ENCODE measurements around the gene MSANTD3. TPM values are rescaled to one million over a fixed set of nuclear protein-coding genes. Genes with fewer than 3 reads are reported as not detected.

MSANTD3 gene
- total RNA-seq, 1 experiment from 2014 or later, result 35.7 TPM

- Histone ChIP-seq H3K4me1 (ENCODE audit: insufficient read depth, low read length) (no peaks in the 10 kb centered on the region), H3K9me3 (ENCODE audit: control insufficient read depth, low read depth, low read length) (no peaks in the 10 kb centered on the region), H3K79me2 (ENCODE audit: insufficient read depth, low read length) (no peaks in the 10 kb centered on the region), H3K27ac (ENCODE audit: insufficient read length, low read depth, low read length) (no peak overlapping the region), H2BK15ac (ENCODE audit: low read depth, low read length) (no peak overlapping the region), H3K56ac (ENCODE audit: insufficient read length, low read depth, low read length) (no peak overlapping the region), H4K8ac (replicated peaks; ENCODE audit: insufficient read length, low read depth, low read length) (no peak overlapping the region), H3K4me2 (ENCODE audit: insufficient read depth, insufficient read length, low read length) (no peak overlapping the region), H4K5ac (ENCODE audit: insufficient read length, low read depth, low read length) (no peak overlapping the region), H3K4ac (ENCODE audit: low read depth, low read length) (no peak overlapping the region), H2BK12ac (ENCODE audit: insufficient read length, low read depth, low read length) (no peak overlapping the region), H3K27me3 (ENCODE audit: insufficient read depth, low read length) (no peaks in the 10 kb centered on the region), H2AK5ac (ENCODE audit: insufficient read length, low read length) (no peak overlapping the region), H3K9ac (ENCODE audit: extremely low read depth, insufficient read length, low read length) (no peak overlapping the region), H3K18ac (ENCODE audit: insufficient read length, low read depth, low read length) (no peak overlapping the region), H3K23ac (ENCODE audit: insufficient read length, low read depth, low read length) (no peak overlapping the region), H2BK5ac (ENCODE audit: insufficient read length, low read length) (no peak overlapping the region), H2AFZ (ENCODE audit: low read length) (no peak overlapping the region), H3T11ph (ENCODE audit: low read length) (no peak overlapping the region), H4K91ac (ENCODE audit: insufficient read length, low read depth, low read length) (no peak overlapping the region), H3K23me2 (ENCODE audit: insufficient read length, low read depth, low read length, poor library complexity, severe bottlenecking) (no peaks in the 10 kb centered on the region), H3K14ac (ENCODE audit: insufficient read depth, low read length) (no peak overlapping the region), H2BK120ac (ENCODE audit: low read depth, low read length, poor library complexity, severe bottlenecking) (no peak overlapping the region), H2BK20ac (ENCODE audit: low read depth, low read length, poor library complexity, severe bottlenecking) (no peak overlapping the region), H4K20me1 (ENCODE audit: control insufficient read depth, insufficient read depth, insufficient read length) (no peaks in the 10 kb centered on the region), H3K79me1 (ENCODE audit: insufficient read depth, low read depth, low read length, poor library complexity, severe bottlenecking) (no peaks in the 10 kb centered on the region)
- DNase-seq, result no peak
- Mint-ChIP-seq H3K9me3 (peaks cover 0 to 2% of the 10 kb centered on the region in 2 experiments; a peak in 3 of 5 replicates), H3K4me1 (peaks cover 5 to 7% of the 10 kb centered on the region in 2 experiments; a peak in 3 of 4 replicates), H3K36me3 (ENCODE audit: insufficient read depth in 1 of 3, low read depth in 3 of 3) (no peaks in the 10 kb centered on the region; a peak in 1 of 7 replicates), H3K27me3 (ENCODE audit: low read depth) (no peaks in the 10 kb centered on the region), H3K27ac (peak overlapping the region in 1 of 3 experiments; percentile 24; a peak in 1 of 7 replicates), H3K4me3 (no peak overlapping the region)
- WGBS (ENCODE audit: extremely low coverage, insufficient read length, low lambda C conversion rate), result no CpG with 5 or more reads among the region's 1 CpG
- 0 out of 3 replicates have a peak, but pooled peaks have one; percentile 12 for TF ChIP-seq CTCF (conservative IDR thresholded peaks at IDR 0.05)
Measured at GRCh38 chr9:100401042-100401441, 25.9 kb upstream of the MSANTD3 start.
